Central memory CD4-positive, alpha-beta T cell (primary cell): Measurements from ENCODE around the gene POMGNT1.

Experiments
- DNase-seq: peaks from one replicate; pipeline ENCODE4 v3.0.0; 2022

Gene POMGNT1

GRCh38 chr1:46152016-46152415 is 46.2 kb downstream of the POMGNT1 start:
- DNase-seq: no peak

GRCh38 chr1:46150085-46150484 is 48.1 kb downstream of the POMGNT1 start:
- no peak for DNase-seq

- no peak for DNase-seq
These were observed 49.9 kb downstream of the POMGNT1 start for GRCh38 chr1:46148318-46148717.
